ENCODE data around the gene FARSA.
A peak's percentile ranks its signal among the peaks of the same experiment; 100 is the strongest.

The FARSA gene

GRCh38 chr19:12888006-12888603, 45.4 kb downstream of the FARSA start:
- no peak for DNase-seq

- DNase-seq: no peak
These were observed 46.4 kb downstream of the FARSA start, which contains the start of gene KLF1 for GRCh38 chr19:12886969-12887747. TSS of gene KLF1 (minus strand) at chr19:12887201. CDS start at chr19:12887140, 61 bp downstream.

- DNase-seq: no peak
These were observed 46.9 kb downstream of the FARSA start for GRCh38 chr19:12886651-12886968.

- no peak for DNase-seq
These were observed 47.5 kb downstream of the FARSA start for GRCh38 chr19:12885749-12886650.

- DNase-seq: peak; percentile 70
These were observed 48.4 kb downstream of the FARSA start for GRCh38 chr19:12884926-12885748.

GRCh38 chr19:12884627-12884925, 48.9 kb downstream of the FARSA start:
- DNase-seq: no peak

GRCh38 chr19:12884202-12884601, 49.3 kb downstream of the FARSA start:
- DNase-seq: no peak

GRCh38 chr19:12882589-12882988, 50.9 kb downstream of the FARSA start:
- no peak for DNase-seq

- DNase-seq: peak; percentile 78
These were observed 52.2 kb downstream of the FARSA start, which contains the start of gene DNASE2 for GRCh38 chr19:12881172-12881808. TSS of gene DNASE2 (minus strand) at chr19:12881449. CDS start at chr19:12881375, 74 bp downstream.

- no peak for DNase-seq
These were observed 52.9 kb downstream of the FARSA start for GRCh38 chr19:12880551-12881171.

GRCh38 chr19:12875086-12875485, 58.4 kb downstream of the FARSA start:
- no peak for DNase-seq

GRCh38 chr19:12873891-12874745, 59.4 kb downstream of the FARSA start:
- no peak for DNase-seq

GRCh38 chr19:12872941-12873890, 60.3 kb downstream of the FARSA start:
- peak; percentile 33 for DNase-seq
